DMS53 (cell line): ENCODE measurements around the gene SIMC1.
A peak's percentile ranks its signal among the peaks of the same experiment; 100 is the strongest.
"Not testable (repeated sequence)": the region's sequence is repeated elsewhere in the genome, so short reads cannot be mapped to it uniquely, and the experiment has no call there.

Source experiments
- DNase-seq: peaks from one replicate; lab custom pipeline; 2025; lab: John Stamatoyannopoulos, UW

Gene SIMC1

DNA sequence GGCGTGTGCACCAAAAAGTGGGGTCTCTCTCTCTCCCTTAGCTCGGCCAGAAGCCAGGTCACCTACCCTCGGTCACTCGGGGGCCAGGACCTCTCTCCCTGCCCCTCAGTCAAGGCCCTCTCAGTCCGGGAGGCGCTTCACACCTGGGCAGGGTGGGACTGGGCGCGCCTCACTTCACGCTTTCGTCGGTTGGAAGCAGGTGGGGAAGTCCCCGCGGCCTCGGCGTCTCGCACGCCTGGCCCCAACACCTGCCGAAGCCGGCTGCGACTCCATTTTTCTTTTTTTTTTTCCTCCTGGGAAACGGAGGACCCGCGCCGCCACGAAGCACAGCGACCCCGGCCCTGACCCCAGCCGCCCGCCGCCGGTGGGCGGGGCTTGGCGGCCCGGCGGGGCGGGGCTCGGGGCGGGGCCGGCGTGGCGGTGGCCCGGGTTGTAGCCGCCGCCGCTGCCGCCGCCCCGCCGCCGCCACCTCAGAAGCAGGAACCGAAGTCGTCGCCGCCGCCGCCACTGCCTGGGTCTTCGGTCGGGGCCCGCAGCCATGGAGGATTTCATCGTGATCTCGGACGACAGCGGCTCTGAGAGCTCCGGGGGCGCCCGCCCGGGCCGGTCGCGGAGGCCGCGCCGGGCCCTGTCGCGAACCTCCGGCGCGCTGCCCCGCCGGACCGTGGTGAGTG is at the start of gene SIMC1:
Gene SIMC1, plus strand, starts transcription at position 454 of the 674 bp plus-strand sequence. Its CDS starts 85 bp downstream, at position 539.
- DNase-seq, result peak; percentile 61

DNA sequence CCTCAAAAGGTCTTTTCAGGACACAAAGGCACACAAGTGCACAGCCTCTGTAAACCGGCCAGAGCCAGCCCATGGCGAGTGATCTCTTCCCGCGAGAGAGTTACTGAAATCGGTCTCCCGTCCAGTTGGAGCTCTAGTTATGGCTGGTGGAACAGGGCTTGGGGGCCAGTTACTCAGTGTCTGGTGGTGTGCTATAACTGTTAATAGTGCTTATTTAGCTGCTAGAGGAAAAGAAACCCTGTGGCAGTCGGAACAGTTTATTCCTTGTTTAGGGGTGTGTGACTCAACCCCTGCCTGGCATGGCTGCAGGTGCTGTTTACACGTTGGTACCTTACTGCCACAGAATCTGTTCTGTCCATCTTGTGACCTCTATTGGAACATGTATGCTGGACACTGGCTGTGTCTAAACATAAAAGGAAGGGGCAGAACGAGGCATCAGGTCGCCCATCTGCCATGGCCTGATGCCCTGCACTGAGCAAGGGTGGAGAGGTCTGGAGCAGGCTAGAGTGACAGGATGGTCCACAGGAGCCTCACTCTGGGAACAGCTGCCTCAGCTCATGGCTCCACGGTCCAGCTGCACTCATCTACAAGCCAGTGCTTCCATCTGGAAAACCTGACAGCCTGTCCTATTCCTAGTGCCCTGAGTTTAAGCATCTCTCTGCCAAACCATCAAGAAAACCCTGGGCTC is 49.6 kb upstream of the SIMC1 start:
- DNase-seq, result peak; percentile 74

GRCh38 chr5:176189857-176190256 is 48.4 kb upstream of the SIMC1 start:
- DNase-seq, result no peak

DNA sequence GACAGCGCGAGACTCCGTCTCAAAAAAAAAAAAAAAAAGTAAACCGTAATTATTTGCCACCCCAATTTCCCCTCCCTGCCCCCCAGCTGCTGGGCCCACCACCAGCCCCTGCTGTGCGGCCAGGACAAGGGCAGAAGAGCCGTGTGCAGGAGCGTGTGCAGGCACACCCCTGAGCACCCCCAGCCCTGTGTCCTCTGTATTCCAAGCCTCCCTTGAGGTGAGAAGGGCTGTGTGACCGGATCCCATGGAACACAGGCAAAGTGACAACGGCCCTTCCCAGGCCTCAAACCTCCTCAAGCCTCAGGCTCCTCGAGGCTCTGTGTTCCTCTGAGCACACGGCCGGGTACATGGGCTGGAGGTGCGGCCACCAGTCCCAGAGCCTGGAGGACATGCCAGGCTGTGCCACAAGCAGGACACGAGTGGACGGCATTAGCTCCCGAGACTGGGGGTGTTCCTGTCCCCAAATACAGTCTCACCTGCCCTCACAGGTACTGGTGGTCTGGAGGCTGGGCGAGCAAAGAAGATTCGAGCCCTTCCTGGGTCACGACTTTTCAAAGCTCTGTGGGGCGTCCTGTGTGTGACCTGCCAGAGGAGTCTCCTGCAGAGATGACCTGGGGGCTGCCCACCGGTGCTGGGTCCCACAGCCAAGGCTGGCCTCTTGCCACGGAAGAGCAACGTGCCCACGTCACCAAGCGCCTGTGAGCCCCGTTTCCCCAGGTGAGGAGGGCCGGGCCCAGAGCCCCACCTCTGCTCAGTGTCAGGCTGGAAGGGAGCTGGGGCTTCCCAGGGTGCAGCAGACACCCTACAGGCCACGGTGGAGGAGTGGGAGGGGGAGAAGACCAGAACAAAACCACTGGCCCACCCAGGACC is 47.1 kb upstream of the SIMC1 start:
- DNase-seq, result no peak

DNA sequence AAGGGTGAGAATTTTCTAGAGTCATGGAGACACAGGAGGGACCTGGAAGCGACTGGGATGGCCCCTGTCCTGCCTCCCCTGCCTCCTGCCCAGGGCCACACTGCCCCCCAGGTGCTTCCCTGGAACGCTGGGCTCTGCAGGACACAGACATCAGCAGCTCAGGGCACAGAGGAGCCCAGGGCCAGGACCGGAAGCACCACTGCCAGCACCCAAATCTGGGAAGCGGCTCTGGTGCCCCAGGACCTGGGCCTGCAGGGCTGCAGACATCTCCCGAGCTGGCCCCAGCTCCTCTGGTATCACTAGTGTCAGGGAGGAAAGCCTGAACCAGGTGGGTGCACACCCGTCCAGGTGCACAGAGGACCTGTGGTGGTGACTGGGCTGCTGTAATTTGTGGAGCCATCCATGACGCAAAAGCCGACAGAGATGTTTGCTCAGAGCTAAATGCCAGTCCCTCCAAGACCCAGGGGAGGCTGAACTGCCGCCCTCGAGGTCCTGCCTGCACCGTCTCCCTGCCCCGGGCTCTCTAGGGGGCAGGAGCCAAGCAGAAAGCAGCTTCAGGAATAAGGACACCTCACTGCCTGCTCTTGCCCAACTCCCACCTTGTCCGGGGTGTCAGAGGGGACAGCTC is 46.0 kb upstream of the SIMC1 start:
- peak; percentile 96 for DNase-seq

- peak; percentile 66 for DNase-seq
Observed at GRCh38 chr5:176192722-176193117, 45.5 kb upstream of the SIMC1 start.

GRCh38 chr5:176193636-176194035 is 44.6 kb upstream of the SIMC1 start:
- peak; percentile 43 for DNase-seq

DNA sequence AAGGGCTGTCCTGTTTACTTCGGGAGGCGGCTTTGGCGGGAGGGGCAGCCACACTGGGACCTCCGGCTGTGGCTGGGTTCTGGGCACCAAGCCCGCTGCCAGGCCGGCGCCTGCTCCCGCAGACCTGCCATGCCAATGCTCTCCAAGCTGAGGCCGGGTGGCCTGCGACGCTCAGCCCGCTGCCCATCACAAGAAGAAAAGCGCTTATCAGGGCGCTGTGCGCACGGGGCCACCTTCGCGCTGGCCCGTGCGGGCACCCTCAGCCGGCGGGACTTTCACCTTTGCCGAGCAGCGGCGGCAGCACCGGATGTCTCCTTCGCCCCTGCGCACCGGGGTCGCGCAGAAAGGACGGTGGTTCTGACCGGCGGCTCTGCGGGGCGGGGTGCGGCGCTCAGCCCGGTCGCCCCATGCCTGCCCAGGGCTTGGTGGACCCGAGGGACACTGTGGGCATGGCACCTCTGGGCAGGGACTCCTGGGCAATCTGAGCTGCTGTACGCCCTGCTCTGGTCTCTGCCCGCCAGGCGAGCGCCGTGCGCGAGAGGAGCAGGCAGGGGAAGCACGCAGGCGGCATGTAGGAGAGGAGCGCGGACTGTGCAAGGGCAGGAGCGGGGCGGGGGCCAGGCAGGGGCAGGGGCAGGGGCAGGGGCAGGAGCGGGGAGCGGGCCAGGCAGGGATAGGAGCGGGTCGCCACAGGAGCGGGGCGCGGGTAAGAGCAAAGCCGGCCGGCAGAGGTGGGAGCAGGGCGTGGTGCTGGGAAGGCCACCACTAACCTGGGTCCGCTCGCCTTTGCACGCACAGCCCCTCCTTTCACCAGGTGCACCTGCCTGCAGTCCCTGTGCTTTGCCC is 43.8 kb upstream of the SIMC1 start:
- DNase-seq, result peak; percentile 78

DNA sequence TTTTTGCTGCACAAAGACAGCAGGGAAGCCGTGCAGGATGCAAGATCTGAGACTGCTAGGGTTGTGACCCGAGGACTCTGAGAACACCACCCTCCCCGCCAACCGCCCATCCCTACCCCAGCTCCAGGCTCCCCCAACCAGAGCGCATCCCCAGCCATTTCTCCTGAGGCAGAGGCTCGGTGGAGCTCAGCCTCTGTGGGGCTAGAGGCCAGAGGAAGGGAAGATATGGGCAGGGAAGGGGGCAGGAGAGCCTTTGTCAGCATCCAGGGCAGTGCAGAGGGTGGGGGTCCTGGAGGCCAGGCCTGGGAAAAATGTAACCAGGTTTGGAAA is 43.2 kb upstream of the SIMC1 start:
- DNase-seq, result peak; percentile 78

- DNase-seq, result peak; percentile 48
Observed at GRCh38 chr5:176195487-176196207, 42.6 kb upstream of the SIMC1 start.

DNA sequence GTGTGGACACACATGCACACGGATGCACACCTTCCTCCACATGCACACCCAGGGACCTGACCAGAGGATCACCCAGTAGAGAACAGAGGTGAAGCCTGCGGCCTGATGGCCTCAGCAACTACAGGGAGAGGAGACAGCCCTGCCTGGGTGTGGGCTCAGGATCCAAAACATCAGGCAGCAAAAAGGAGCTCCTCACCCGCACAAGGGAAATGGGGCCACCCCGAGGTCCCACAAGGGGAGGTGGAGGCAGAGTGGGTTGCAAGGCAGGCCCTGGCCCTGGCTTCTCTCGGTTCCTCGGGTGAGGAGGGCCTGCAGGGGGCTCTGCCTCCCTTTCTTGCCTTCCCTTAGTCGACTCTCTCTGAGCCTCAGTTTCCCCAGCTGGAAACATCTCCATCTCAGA is 41.4 kb upstream of the SIMC1 start:
- DNase-seq, result not testable (repeated sequence)

DNA sequence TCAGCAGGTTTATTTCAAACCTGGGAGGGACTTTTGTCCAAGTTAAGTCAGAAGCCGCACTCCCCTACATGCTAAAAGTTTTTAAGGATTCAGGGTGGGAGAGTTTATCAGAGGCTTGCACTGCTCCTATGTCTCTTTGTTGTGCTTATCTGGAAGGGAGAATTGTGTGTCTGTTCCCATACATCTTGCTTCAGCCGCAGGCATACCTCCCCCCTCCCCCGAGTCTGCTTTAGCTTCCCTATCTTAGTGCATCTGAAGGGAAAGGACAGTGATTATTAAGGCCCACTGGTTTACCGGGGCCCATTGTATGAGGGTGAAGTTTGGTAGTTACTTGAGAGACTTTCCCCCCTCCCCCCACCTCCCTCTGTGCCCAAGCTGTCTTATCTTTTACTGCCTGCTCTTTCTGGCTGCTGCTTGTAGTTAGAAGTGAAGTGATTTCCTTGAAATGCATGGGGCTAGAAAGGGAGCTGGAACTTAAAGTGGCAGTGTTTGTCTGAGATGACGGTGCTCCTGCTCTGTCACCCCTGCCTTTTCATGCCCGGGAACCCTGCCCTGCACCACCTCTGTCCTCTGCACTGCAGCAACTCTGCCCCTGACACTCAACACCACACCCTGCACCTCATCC is 40.9 kb upstream of the SIMC1 start:
- DNase-seq, result not testable (repeated sequence)

DNA sequence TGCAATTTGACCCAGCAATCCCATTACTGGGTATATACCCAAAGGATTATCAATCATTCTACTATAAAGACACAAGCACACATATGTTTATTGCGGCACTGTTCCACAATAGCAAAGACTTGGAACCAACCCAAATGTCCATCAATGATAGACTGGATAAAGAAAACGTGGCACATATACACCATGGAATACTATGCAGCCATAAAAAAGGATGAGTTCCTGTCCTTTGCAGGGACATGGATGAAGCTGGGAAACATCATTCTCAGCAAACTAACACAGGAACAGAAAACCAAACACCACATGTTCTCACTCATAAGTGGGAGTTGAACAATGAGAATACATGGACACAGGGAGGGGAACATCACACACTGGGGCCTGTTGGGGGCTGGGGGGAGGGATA is 39.9 kb upstream of the SIMC1 start:
- DNase-seq, result not testable (repeated sequence)

GRCh38 chr5:176198991-176199733 is 39.1 kb upstream of the SIMC1 start:
- DNase-seq, result peak; percentile 88

- not testable (repeated sequence) for DNase-seq
Observed at GRCh38 chr5:176199803-176200399, 38.3 kb upstream of the SIMC1 start.

DNA sequence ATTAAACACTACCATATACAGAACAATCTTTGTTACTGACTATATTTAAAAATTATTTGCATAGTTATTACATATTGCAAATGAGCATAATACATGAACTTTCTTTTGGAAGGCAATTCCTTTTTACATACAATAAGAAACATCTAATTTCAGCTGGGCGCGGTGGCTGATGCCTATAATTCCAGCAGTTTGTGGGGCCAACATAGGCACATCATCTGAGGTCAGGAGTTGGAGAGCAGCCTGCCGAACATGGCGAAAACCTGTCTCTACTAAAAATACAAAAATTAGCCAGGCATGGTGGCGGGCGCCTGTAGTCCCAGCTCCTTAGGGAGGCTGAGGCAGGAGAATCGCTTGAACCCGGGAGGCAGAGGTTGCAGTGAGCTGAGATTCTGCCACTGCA is 36.4 kb upstream of the SIMC1 start:
- DNase-seq, result no peak

DNA sequence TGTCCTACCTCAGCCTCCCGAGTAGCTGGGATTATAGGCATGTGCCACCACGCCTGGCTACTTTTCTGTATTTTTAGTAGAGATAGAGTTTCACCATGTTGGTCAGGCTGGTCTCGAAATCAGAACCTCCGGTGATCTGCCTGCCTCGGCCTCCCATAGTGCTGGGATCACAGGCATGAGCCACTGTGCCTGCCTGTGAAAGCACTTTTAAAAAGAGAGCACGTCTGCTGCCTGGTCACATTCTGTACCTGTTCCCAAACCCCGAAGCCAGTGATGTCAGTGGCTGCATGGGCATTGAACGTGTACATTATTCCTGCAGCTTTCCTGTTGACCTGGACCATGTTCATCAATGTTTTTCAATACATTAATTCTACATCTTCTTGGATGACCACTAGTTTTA is 35.1 kb upstream of the SIMC1 start:
- DNase-seq, result no peak

DNA sequence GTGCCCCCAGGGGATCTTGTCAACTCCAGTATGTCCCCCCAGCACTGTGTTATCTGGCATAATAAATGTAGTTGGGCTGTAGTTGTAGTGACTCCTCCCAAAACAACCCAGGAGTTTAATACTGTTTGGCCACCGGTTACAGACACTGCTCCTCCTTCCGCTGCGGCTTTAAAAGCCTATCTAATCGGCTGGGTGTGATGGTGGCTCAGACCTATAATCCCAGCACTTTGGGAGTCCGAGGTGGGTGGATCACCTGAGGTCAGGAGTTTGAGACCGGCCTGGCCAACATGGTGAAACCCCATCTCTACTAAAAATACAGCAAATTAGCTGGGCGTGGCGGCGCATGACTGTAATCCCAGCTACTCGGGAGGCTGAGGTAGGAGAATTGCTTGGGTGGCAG is 34.7 kb upstream of the SIMC1 start:
- not testable (repeated sequence) for DNase-seq

- DNase-seq, result not testable (repeated sequence)
Observed at GRCh38 chr5:176214466-176215021, 23.7 kb upstream of the SIMC1 start.
